CD14-positive monocyte (primary cell): ENCODE data around the gene OTUB1. TPM values are rescaled to one million over a fixed set of nuclear protein-coding genes. Genes with fewer than 3 reads are reported as not detected.
"Not testable (repeated sequence)": the region's sequence is repeated elsewhere in the genome, so short reads cannot be mapped to it uniquely, and the experiment has no call there.

Source experiments
- DNase-seq, 3 donors: peaks; one replicate each; pipeline ENCODE4 v3.0.0-alpha.2; 2011 to 2022
- H2AFZ ChIP-seq: 2 replicates; pipeline ENCODE4 v1.6.0; 2012; ENCODE audit warnings: mild to moderate bottlenecking, low read depth, low read length, inconsistent platforms; ENCODE audit not compliant: insufficient read depth, poor library complexity, severe bottlenecking
- H3K27ac ChIP-seq, 2 donors: 1 replicate in 1 of 2; 2 replicates in 1 of 2; pipeline ENCODE4 v1.5.1; 2012 to 2013; ENCODE audit warnings: low read length in 2 of 2, control low read depth in 1 of 2, inconsistent platforms in 1 of 2, low read depth in 1 of 2, mild to moderate bottlenecking in 1 of 2
- H3K27me3 ChIP-seq, 2 donors: one replicate each; pipeline versions ENCODE4 v1.6.0 to v1.6.1; 2011 to 2013; ENCODE audit warnings: low read length in 2 of 2; ENCODE audit not compliant: control insufficient read depth in 2 of 2, insufficient read depth in 2 of 2
- H3K36me3 ChIP-seq, 2 donors: replicated peaks in 1 of 2; 1 replicate in 1 of 2; 2 replicates in 1 of 2; pipeline versions ENCODE4 v1.5.1 to v1.6.1; 2012 to 2013; ENCODE audit warnings: low read length in 2 of 2, control low read depth in 1 of 2, inconsistent platforms in 1 of 2, mild to moderate bottlenecking in 1 of 2; ENCODE audit not compliant: insufficient read depth in 2 of 2, control insufficient read depth in 1 of 2
- H3K4me1 ChIP-seq, 2 donors: 1 replicate in 1 of 2; 2 replicates in 1 of 2; pipeline versions ENCODE4 v1.5.1 to v1.6.1; 2012 to 2013; ENCODE audit warnings: low read length in 2 of 2, control low read depth in 1 of 2, inconsistent platforms in 1 of 2, mild to moderate bottlenecking in 1 of 2, moderate library complexity in 1 of 2; ENCODE audit not compliant: insufficient read depth in 2 of 2, control insufficient read depth in 1 of 2
- H3K4me2 ChIP-seq: replicated peaks from 2 replicates; pipeline ENCODE3; 2012; ENCODE audit warnings: low read length, moderate library complexity, mild to moderate bottlenecking; ENCODE audit not compliant: poor library complexity, severe bottlenecking; ENCODE audit errors: extremely low read depth
- H3K4me3 ChIP-seq, 3 experiments: fragments of 200-600 bp in 1 of 3; sonication (generic) in 1 of 3; replicated peaks in 1 of 3; 1 replicate in 2 of 3; 2 replicates in 1 of 3; pipeline ENCODE4 v1.5.1; 2011 to 2013; ENCODE audit warnings: low read length in 3 of 3, mild to moderate bottlenecking in 3 of 3, control low read depth in 2 of 3, low read depth in 2 of 3, inconsistent platforms in 1 of 3, moderate library complexity in 1 of 3
- H3K79me2 ChIP-seq: 2 replicates; pipeline ENCODE4 v1.6.0; 2012; ENCODE audit warnings: mild to moderate bottlenecking, control low read depth, inconsistent platforms, low read length, moderate library complexity; ENCODE audit not compliant: insufficient read depth
- H3K9ac ChIP-seq: 2 replicates; pipeline ENCODE4 v1.6.0; 2017; ENCODE audit warnings: low read length, mild to moderate bottlenecking; ENCODE audit not compliant: insufficient read depth, poor library complexity, severe bottlenecking
- H3K9me3 ChIP-seq, 2 donors: replicated peaks in 1 of 2; 1 replicate in 1 of 2; 2 replicates in 1 of 2; pipeline versions ENCODE4 v1.5.1 to v1.6.1; 2012 to 2013; ENCODE audit warnings: low read length in 2 of 2, control low read depth in 1 of 2; ENCODE audit not compliant: control insufficient read depth in 1 of 2, insufficient read depth in 1 of 2
- H4K20me1 ChIP-seq: 2 replicates; pipeline ENCODE4 v1.6.0; 2012; ENCODE audit warnings: mild to moderate bottlenecking, low read length, control low read depth, moderate library complexity; ENCODE audit not compliant: insufficient read depth
- H3K27ac Mint-ChIP-seq, 7 donors: one replicate each; pipeline ENCODE4 v1.8.0; 2020; ENCODE audit warnings: mild to moderate bottlenecking in 7 of 7, mixed read lengths in 7 of 7, moderate library complexity in 6 of 7, inconsistent platforms in 2 of 7
- H3K27me3 Mint-ChIP-seq, 3 donors: one replicate each; pipeline ENCODE4 v1.8.0; 2021 to 2022; ENCODE audit warnings: low read depth in 3 of 3, mild to moderate bottlenecking in 3 of 3, mixed read lengths in 3 of 3, moderate library complexity in 3 of 3, inconsistent platforms in 1 of 3
- H3K36me3 Mint-ChIP-seq, 2 donors: one replicate each; pipeline ENCODE4 v1.8.0; 2020; ENCODE audit warnings: mixed read lengths in 2 of 2, inconsistent platforms in 1 of 2, mild to moderate bottlenecking in 1 of 2
- H3K4me1 Mint-ChIP-seq: one replicate; pipeline ENCODE4 v1.8.0; 2020; ENCODE audit warnings: mild to moderate bottlenecking, mixed read lengths
- H3K4me3 Mint-ChIP-seq, 2 donors: one replicate each; pipeline ENCODE4 v1.8.0; 2020; ENCODE audit warnings: mild to moderate bottlenecking in 2 of 2, mixed read lengths in 2 of 2, moderate library complexity in 1 of 2
- H3K9me3 Mint-ChIP-seq, 7 donors: one replicate each; pipeline ENCODE4 v1.8.0; 2020 to 2022; ENCODE audit warnings: mixed read lengths in 7 of 7, mild to moderate bottlenecking in 6 of 7, moderate library complexity in 6 of 7, inconsistent platforms in 2 of 7
- WGBS: methylation state at CpG from one replicate; pipeline ENCODE4 v1.1.5; 2013; ENCODE audit warnings: missing lambda C conversion rate; ENCODE audit not compliant: insufficient coverage; 5-methylcytosine and 5-hydroxymethylcytosine counted together
- intact Hi-C, 2 donors: fragments of 100-400 bp; cut with micrococcal nuclease; formaldehyde crosslinking; loops; one replicate each; pipeline versions ENCODE4 v1.15.0 to v1.15.1; 2023
- polyA plus RNA-seq, 3 donors: library from polyadenylated mRNA; depleted of rRNA in 1 of 3; unstranded in 2 of 3; stranded (reverse) in 1 of 3; fragments of 300-500 nt in 2 of 3; fragments of >200 nt in 1 of 3; fragmentation: Illumina TruSeq in 2 of 3; gene quantifications; 1 replicate in 2 of 3; 2 replicates in 1 of 3; pipeline ENCODE4 v1.2.3, GENCODE V29; 2012 to 2021
- small RNA-seq: library from RNA; depleted of rRNA; stranded (forward); fragments of <200 nt; gene quantifications from one replicate; pipeline ENCODE3, GENCODE V24; 2012; ENCODE audit warnings: low read depth; ENCODE audit not compliant: insufficient read length
- TF ChIP-seq, protein P1 (sequence below): fragments of 200-600 bp; IDR thresholded peaks from one replicate; pipeline ENCODE4 v1.8.0; 2022; ENCODE audit warnings: antibody characterized with exemption, mild to moderate bottlenecking

The OTUB1 gene
- polyA plus RNA-seq, 3 donors, result 131 to 170 (median 140) TPM

DNA sequence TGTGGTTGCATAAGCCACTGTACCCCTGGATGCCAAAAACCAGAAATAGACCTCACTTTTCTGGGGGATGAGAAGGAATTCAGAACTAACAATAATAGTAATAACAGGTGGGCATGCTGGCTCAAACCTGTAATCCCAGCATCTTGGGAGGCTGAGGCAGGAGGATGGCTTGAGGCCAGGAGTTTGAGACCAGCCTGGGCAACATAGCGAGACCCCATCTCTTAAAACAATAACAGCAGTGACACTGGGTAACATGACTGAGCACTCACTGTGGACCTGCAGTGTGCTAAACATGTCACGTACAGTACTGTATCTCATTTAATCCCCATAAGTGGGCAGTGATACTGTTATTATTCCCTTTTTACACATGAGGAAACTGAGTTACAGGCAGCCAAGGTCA lies 59.5 kb downstream of the OTUB1 start:
- peaks cover 10% of the 10 kb centered on the region for H3K4me1 Mint-ChIP-seq
- H3K4me3 Mint-ChIP-seq, result no peak overlapping the region
- WGBS, result 93% methylated on average over 2 of the region's 2 CpGs
- no peak overlapping the region for H3K9ac ChIP-seq
- H3K27me3 Mint-ChIP-seq, result peaks cover 1 to 3% (median 2%) of the 10 kb centered on the region in 3 donors
- TF ChIP-seq, protein P1, sequence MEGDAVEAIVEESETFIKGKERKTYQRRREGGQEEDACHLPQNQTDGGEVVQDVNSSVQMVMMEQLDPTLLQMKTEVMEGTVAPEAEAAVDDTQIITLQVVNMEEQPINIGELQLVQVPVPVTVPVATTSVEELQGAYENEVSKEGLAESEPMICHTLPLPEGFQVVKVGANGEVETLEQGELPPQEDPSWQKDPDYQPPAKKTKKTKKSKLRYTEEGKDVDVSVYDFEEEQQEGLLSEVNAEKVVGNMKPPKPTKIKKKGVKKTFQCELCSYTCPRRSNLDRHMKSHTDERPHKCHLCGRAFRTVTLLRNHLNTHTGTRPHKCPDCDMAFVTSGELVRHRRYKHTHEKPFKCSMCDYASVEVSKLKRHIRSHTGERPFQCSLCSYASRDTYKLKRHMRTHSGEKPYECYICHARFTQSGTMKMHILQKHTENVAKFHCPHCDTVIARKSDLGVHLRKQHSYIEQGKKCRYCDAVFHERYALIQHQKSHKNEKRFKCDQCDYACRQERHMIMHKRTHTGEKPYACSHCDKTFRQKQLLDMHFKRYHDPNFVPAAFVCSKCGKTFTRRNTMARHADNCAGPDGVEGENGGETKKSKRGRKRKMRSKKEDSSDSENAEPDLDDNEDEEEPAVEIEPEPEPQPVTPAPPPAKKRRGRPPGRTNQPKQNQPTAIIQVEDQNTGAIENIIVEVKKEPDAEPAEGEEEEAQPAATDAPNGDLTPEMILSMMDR, result no peak
- H3K36me3 ChIP-seq, result no peaks in the 10 kb centered on the region
- no peaks in the 10 kb centered on the region for H3K79me2 ChIP-seq
- H3K36me3 Mint-ChIP-seq, result no peaks in the 10 kb centered on the region
- H3K4me1 ChIP-seq, result peaks cover 14 to 16% of the 10 kb centered on the region in 2 donors
- no peak overlapping the region for H3K27ac Mint-ChIP-seq
- no peaks in the 10 kb centered on the region for H3K27me3 ChIP-seq
- no peak for DNase-seq
- no peak overlapping the region for H3K4me2 ChIP-seq
- H3K9me3 ChIP-seq, result no peaks in the 10 kb centered on the region
- intact Hi-C loops, result no loop called here
- H3K27ac ChIP-seq, result no peak overlapping the region
- H3K9me3 Mint-ChIP-seq, result no peaks in the 10 kb centered on the region
- no peak overlapping the region for H3K4me3 ChIP-seq
- H4K20me1 ChIP-seq, result no peaks in the 10 kb centered on the region
- no peak overlapping the region for H2AFZ ChIP-seq

- H3K4me2 ChIP-seq, H3K27ac ChIP-seq, H3K36me3 Mint-ChIP-seq, H3K4me3 ChIP-seq, H3K36me3 ChIP-seq, H2AFZ ChIP-seq, H3K9ac ChIP-seq, H3K9me3 ChIP-seq, H3K9me3 Mint-ChIP-seq, intact Hi-C loops, H3K4me1 Mint-ChIP-seq, H3K27me3 Mint-ChIP-seq, H4K20me1 ChIP-seq, DNase-seq, H3K27me3 ChIP-seq, H3K79me2 ChIP-seq: not testable (repeated sequence)
- Mint-ChIP-seq H3K4me3 (peak overlapping the region in 1 of 2 donors; percentile 42), H3K27ac (peak overlapping the region in 2 of 7 donors; percentile 36 to 68)
- WGBS, result 98% methylated on average over 7 of the region's 8 CpGs
- peaks cover 14 to 16% of the 10 kb centered on the region in 2 donors for H3K4me1 ChIP-seq
Observed at GRCh38 chr11:64047373-64047772, 61.1 kb downstream of the OTUB1 start.

Small RNAs within 50 kb of the gene (small RNA-seq; reads per million reads assigned to genes)
- gene RNU6-45P, result not detected

Other genes with a start within 250 kb of the OTUB1 start
- gene ZFTA, start 217.7 kb upstream of the OTUB1 start, polyA plus RNA-seq, result 1 to 10 TPM in 1 of 3 donors, not detected in 2; 1.2 TPM
- gene SPINDOC, start 173.0 kb upstream of the OTUB1 start, polyA plus RNA-seq, result 1 to 10 TPM in 1 of 3 donors, under 1 TPM in 2; 0.10 to 3.3 (median 0.20) TPM
- gene MARK2, start 147.3 kb upstream of the OTUB1 start, polyA plus RNA-seq, result 10 to 100 TPM; 32.4 to 55.7 (median 33.3) TPM
- gene RCOR2, start 69.3 kb upstream of the OTUB1 start, polyA plus RNA-seq, result not detected
- gene NAA40, start 47.4 kb upstream of the OTUB1 start, polyA plus RNA-seq, result 10 to 100 TPM in 1 of 3 donors, 1 to 10 TPM in 2; 1.5 to 14.5 (median 1.6) TPM
- gene COX8A, start 11.8 kb upstream of the OTUB1 start, polyA plus RNA-seq, result 100 to 1,000 TPM; 354 to 588 (median 526) TPM
- gene FLRT1, start 49.5 kb downstream of the OTUB1 start, polyA plus RNA-seq, result not detected
- 1 to 10 TPM; 1.5 to 2.4 (median 2.2) TPM for gene MACROD1, start 179.7 kb downstream of the OTUB1 start, polyA plus RNA-seq
- 10 to 100 TPM; 44.5 to 52.0 (median 51.1) TPM for gene STIP1, start 199.7 kb downstream of the OTUB1 start, polyA plus RNA-seq
- 100 to 1,000 TPM; 289 to 421 (median 310) TPM for gene FERMT3, start 220.3 kb downstream of the OTUB1 start, polyA plus RNA-seq
- 10 to 100 TPM; 24.8 to 34.6 (median 31.6) TPM for gene TRPT1, start 239.7 kb downstream of the OTUB1 start, polyA plus RNA-seq
- 10 to 100 TPM; 47.9 to 86.1 (median 56.1) TPM for gene NUDT22, start 239.8 kb downstream of the OTUB1 start, polyA plus RNA-seq
- 10 to 100 TPM; 25.5 to 78.9 (median 32.5) TPM for gene DNAJC4, start 244.1 kb downstream of the OTUB1 start, polyA plus RNA-seq
- gene VEGFB, start 248.1 kb downstream of the OTUB1 start, polyA plus RNA-seq, result 1 to 10 TPM in 1 of 3 donors, under 1 TPM in 1, not detected in 1; 0.40 to 5.6 TPM